ENCODE results near the gene ANGPTL4.
"Not testable (repeated sequence)": the region's sequence is repeated elsewhere in the genome, so short reads cannot be mapped to it uniquely, and the experiment has no call there.

Gene ANGPTL4

DNA sequence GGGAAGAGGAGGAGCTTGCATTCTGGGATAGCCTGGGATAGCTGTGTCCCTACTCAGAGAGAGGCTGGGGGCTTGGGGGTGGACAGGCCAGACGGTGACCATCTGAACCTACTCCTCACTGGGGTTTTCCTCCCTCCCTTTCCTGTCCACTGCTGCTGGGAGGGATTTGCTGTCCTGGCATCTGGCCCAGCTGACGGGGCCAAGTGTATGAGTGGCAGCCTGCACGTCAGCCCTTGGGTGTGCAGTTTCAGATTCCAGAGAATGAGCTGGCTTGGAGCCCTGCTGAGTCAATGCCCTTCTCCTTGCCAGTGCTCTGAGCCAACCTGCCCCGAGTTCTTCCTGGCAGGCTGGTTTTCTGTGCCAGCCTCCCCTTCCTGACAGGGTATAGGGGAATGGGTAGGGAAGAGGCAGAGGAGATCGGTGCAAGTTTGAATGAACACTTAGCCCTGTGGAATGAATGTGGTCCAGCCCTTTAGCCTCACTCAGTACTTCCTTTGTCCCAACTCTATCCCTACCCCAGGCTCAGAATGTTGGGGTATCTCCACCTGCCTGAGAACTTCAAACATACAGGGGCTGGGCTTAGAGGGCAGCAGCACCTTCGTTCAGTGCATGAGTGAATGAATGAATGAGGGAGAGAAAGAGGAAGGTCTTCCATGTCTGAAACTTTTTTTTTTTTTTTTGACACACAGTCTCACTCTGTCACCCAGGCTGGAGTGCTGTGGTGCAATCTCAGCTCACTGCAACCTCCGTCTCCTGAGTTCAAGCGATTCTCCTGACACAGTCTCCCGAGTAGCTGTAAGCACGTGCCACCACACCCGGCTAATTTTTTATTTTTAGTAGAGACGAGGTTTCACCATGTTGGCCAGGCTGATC lies 1.8 kb upstream of the ANGPTL4 start:
- no peak for DNase-seq (ENCODE audit: low read depth in 3 of 3)

DNA sequence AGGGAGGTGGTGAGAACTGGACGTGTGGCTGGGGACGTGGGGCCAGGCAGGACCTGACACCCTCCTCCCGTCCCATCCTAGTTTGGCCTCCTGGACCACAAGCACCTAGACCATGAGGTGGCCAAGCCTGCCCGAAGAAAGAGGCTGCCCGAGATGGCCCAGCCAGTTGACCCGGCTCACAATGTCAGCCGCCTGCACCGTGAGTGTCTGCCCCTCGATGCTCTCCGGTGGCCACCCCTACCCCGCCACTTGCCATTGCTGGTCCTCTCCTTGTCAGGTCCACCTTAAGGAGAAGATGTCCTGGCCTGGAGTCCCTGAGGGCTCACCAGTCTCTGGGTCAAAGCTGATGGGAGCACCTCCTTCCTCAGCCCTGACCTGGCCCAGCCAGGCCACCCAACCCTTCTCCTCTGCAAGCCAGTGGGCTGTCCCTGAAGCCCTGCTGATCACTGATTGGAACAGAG lies 2.2 kb downstream of the ANGPTL4 start:
- no peak for DNase-seq (ENCODE audit: low read depth in 3 of 3)

DNA sequence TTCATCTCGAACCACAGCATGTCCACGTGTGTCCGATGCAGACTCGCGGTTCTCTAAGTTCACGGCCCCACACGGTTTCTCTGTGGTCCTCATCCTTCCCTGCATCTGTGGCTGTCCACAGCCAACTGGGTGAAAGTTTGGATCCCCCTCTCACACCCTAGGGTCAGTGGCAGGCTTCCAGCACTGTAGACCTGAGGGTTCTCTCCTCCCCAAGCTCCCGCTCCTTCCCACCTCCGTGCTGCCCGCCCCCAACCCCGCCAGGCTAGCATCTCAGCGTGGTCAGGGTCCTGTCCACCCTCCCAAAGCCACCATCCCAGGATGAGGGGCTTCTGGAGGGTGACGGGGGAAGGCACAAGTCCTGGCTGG lies 3.0 kb downstream of the ANGPTL4 start:
- no peak for DNase-seq (ENCODE audit: low read depth in 3 of 3)

DNA sequence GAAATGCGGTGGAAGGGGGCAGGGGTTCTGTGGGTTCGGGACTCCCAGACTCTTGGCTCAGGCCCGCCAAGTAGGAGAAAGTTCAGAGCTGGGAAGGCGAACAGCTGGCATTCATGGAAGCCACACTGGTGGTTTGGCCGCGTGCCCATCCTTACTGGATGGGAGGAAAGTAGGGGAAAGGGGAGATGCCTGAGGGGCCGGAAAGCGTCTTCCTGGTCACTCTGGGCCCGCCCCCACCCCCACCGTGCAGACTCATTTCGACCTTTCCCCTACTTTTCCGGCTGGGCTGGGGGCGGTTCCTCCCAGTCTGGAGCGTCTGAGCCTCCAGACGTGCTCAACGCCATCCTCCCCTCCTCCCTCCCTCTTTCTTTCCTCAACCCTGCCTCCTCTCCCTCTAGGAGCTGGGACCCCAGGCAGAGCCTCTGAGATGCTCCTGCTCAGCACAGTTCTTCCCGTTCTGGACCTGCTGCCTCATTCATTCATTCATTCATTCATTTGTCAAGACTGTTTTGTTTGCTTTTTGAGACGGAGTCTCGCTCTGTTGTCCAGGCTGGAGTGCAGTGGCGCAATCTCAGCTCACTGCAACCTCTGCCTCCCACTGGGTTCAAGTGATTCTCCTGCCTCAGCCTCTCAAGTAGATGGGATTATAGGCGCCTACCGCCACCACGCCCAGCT lies 3.5 kb downstream of the ANGPTL4 start:
- no peak for DNase-seq (ENCODE audit: low read depth in 3 of 3)

DNA sequence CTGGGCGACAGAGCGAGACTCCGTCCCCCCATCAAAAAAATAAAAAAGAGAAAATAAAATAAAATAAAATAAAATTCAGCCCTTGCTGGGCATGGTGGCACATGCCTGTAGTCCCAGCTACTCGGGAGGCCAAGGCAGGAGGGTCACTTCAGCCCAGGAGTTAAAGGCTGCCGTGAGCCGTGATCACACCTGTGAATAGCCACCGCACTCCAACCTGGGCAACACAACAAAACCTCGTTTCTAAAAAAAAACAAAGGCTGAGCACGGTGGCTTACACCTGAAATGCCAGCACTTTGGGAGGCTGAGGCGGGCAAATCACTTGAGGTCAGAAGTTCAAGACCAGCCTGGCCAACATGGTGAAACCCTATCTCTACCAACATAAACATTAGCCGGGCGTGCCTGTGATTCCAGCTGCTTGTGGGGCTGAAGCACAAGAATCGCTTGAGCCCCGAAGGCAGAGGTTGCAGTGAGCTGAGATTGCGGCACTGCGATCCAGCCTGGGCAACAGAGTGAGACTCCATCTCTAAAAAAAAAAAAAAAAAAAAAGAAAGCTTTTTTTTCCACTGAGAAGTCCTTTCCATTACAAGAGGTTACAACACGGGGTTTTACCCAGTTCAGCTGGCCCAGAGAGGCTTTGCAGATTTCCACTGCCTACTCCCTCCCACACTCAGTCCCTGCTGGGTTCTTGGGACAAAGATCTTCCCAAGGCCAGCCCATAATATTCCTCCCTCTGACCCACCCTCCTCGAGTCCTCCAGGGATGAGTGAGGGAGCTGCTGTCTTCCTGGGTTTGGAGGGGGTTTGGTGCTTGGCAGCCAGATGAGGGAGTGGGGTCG lies 6.4 kb downstream of the ANGPTL4 start:
- DNase-seq (ENCODE audit: low read depth in 3 of 3): no peak

- DNase-seq (ENCODE audit: low read depth in 3 of 3): no peak
Observed at GRCh38 chr19:8371011-8371804, 7.3 kb downstream of the ANGPTL4 start.

DNA sequence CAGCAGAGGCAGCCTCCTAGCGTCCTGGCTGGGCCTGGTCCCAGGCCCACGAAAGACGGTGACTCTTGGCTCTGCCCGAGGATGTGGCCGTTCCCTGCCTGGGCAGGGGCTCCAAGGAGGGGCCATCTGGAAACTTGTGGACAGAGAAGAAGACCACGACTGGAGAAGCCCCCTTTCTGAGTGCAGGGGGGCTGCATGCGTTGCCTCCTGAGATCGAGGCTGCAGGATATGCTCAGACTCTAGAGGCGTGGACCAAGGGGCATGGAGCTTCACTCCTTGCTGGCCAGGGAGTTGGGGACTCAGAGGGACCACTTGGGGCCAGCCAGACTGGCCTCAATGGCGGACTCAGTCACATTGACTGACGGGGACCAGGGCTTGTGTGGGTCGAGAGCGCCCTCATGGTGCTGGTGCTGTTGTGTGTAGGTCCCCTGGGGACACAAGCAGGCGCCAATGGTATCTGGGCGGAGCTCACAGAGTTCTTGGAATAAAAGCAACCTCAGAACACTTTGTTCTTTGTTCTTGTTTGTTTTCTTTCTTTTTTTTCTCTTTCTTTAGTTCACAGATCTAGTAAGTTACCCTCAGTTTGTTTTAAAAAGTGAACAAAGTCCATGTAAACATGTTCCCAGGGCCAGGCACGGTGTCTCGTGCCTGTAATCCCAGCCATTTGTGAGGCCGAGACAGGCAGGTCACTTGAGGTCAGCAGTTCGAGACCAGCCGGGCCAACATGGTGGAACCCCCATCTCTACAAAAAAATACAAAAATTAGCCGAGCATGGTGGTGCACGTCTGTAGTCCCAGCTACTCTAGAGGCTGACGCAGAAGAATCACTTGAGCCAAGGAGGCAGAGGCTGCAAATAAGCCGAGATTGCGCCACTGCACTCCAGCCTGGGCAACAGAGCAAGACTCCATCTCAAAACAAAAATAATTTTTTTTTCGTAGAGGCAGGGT lies 10.2 kb downstream of the ANGPTL4 start:
- no peak for DNase-seq (ENCODE audit: low read depth in 3 of 3)

DNA sequence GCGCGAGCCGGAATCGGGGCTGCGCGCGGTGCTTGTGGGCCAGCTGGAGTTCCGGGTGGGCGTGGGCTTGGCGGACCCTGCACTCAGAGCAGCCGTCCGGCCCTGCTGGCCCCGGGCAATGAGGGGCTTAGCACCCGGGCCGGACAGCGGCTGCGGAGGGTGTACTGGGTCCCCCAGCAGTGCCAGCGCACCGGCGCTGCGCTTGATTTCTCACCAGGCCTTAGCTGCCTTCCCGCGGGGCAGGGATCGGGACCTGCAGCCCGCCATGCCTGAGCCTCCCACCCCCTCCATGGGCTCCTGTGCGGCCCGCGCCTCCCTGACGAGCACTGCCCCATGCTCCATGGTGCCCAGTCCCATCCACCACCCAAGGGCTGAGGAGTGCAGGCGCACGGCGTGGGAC lies 11.8 kb downstream of the ANGPTL4 start:
- not testable (repeated sequence) for DNase-seq (ENCODE audit: low read depth in 3 of 3)

DNA sequence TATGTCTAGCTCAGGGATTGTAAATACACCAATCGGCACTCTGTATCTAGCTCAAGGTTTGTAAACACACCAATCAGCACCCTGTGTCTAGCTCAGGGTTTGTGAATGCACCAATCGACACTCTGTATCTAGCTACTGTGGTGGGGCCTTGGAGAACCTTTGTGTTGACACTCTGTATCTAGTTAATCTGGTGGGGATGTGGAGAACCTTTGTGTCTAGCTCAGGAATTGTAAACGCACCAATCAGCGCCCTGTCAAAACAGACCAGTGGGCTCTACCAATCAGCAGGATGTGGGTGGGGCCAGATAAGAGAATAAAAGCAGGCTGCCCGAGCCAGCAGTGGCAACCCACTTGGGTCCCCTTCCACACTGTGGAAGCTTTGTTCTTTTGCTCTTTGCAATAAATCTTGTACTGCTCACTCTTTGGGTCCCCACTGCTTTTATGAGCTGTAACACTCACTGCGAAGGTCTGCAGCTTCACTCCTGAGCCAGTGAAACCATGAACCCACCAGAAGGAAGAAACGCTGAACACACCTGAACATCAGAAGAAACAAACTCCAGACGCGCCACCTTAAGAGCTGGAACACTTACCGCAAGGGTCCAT lies 12.5 kb downstream of the ANGPTL4 start:
- DNase-seq (ENCODE audit: low read depth in 3 of 3): not testable (repeated sequence)

- DNase-seq (ENCODE audit: low read depth in 3 of 3): no peak
Observed at GRCh38 chr19:8377598-8377997, 13.6 kb downstream of the ANGPTL4 start.

- not testable (repeated sequence) for DNase-seq (ENCODE audit: low read depth in 3 of 3)
Observed at GRCh38 chr19:8379156-8379891, 15.4 kb downstream of the ANGPTL4 start.

GRCh38 chr19:8384569-8384968 lies 20.6 kb downstream of the ANGPTL4 start:
- not testable (repeated sequence) for DNase-seq (ENCODE audit: low read depth in 3 of 3)

DNA sequence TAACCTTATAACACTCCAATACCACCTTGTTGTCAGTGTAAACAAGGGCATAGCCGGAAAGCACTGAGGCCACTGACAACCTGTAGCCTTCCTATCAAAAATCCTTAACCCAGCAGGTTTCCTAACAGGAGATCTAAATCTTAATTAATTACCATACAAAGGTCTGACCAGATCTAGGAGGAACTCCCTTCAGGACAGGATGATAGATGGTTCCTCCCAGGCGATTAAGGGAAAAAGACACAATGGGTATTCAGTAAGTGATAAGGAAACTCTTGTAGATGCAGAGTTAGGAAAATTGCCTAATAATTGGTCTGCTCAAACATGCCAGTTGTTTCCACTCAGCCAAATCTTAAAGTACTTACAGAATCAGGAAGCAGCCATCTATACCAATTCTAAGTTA lies 21.1 kb downstream of the ANGPTL4 start:
- not testable (repeated sequence) for DNase-seq (ENCODE audit: low read depth in 3 of 3)

GRCh38 chr19:8385566-8385965 lies 21.6 kb downstream of the ANGPTL4 start:
- not testable (repeated sequence) for DNase-seq (ENCODE audit: low read depth in 3 of 3)

- not testable (repeated sequence) for DNase-seq (ENCODE audit: low read depth in 3 of 3)
Observed at GRCh38 chr19:8386419-8386818, 22.5 kb downstream of the ANGPTL4 start.

DNA sequence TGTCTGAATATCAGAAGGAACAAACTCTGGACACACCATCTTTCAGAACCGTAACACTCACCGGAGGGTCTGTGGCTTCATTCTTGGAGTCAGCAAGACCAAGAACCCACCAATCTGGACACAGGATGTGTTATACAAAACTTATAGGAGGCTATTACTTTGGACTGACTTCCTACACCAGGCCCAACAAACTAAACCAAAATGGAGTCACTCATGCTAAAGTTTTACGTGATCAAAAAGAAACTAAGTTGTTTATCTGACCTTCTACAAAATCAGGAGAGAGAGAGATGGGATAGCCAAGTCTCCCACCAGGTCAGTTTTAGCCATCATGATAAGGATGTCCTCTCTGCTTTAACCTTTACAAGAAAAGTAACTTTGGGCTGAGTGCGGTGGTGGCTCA lies 23.0 kb downstream of the ANGPTL4 start:
- no peak for DNase-seq (ENCODE audit: low read depth in 3 of 3)

DNA sequence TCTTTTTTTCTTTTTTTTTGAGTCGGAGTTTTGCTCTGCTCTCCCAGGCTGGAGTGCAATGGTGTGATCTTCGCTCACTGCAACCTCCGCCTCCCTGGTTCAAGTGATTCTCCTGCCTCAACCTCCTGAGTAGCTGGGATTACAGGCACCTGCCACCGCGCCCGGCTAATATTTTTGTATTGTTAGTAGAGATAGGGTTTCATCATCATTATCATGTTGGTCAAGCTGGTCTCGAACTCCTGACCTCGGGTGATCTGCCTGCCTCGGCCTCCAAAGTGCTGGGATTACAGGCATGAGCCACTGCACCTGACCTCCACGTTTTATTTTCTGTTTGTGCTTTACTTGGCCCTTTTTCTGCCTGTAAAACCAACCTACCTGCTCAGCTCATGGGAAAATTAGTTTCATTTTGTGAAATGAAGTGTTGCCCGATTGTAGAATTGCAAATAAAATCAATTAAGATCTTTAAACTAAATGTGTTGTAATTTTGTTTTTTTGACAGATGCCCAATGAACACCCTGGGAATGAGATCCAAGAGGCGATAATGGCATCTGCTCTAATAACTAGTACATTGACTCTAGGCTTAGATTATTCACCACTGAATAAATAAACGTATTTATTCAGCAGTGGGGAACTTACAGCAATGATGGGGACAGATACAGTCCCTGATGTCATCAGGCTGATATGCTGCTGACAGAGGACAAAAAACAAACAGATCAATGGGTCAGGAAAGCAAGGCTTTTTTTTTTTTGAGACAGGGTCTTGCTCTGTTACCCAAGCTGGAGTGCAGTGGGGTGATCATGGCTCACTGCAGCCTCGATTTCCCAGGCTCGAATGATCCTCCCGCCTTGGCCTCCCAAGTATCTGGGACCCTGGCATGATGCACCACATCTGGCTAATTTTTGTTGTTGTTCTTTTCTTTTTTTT lies 24.0 kb downstream of the ANGPTL4 start:
- no peak for DNase-seq (ENCODE audit: low read depth in 3 of 3)

- no peak for DNase-seq (ENCODE audit: low read depth in 3 of 3)
Observed at GRCh38 chr19:8388612-8388958, 24.6 kb downstream of the ANGPTL4 start.

All from stimulated activated CD4-positive, alpha-beta T cell treated with anti-CD3 and anti-CD28 coated beads, TNF-alpha, amount 100 ng/mL, for 4 hours (primary cell).